ENCODE data around the gene MCC.

GRCh38 chr5:113031104-113031503 lies 457.1 kb downstream of the MCC start:
- no peak for TF ChIP-seq CREB1 (IDR thresholded peaks at IDR 0.05; ENCODE audit: low read depth)
- TF ChIP-seq TAF1 (IDR thresholded peaks at IDR 0.05; ENCODE audit: low read depth): no peak
- no peak for TF ChIP-seq MAX (IDR thresholded peaks at IDR 0.05)
- no peak for TF ChIP-seq RAD21 (IDR thresholded peaks at IDR 0.05; ENCODE audit: low read depth)
- TF ChIP-seq EGR1 (IDR thresholded peaks at IDR 0.05): no peak

All from Ishikawa (cell line).